ENCODE data around the gene SORCS2. TPM values are rescaled to one million over a fixed set of nuclear protein-coding genes. Genes with fewer than 3 reads are reported as not detected.

SORCS2 gene
- total and polyA plus RNA-seq, 2 experiments from 2014 or later, result 0.92 to 6.9 TPM

DNA sequence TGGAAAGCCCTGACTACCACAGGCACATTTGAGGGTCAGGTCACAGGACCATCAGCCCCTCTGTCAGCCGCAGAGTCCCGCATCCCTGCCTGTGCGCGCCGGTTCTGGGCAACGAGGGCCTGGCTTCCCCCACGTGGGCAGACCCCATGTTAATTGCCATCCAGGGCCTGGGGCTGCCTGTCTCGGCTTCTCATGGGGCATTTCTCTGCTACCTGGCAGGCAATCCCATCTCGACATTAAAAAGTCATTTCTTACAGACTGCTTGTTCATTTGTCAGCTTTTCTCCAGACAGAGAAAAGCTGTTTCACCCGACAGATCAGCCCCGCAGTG lies 45.6 kb upstream of the SORCS2 start:
- TF ChIP-seq, protein P1, sequence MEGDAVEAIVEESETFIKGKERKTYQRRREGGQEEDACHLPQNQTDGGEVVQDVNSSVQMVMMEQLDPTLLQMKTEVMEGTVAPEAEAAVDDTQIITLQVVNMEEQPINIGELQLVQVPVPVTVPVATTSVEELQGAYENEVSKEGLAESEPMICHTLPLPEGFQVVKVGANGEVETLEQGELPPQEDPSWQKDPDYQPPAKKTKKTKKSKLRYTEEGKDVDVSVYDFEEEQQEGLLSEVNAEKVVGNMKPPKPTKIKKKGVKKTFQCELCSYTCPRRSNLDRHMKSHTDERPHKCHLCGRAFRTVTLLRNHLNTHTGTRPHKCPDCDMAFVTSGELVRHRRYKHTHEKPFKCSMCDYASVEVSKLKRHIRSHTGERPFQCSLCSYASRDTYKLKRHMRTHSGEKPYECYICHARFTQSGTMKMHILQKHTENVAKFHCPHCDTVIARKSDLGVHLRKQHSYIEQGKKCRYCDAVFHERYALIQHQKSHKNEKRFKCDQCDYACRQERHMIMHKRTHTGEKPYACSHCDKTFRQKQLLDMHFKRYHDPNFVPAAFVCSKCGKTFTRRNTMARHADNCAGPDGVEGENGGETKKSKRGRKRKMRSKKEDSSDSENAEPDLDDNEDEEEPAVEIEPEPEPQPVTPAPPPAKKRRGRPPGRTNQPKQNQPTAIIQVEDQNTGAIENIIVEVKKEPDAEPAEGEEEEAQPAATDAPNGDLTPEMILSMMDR (IDR thresholded peaks at IDR 0.05; ENCODE audit: low read depth, low read length), result no peak
- H3K27me3 ChIP-seq, result no peaks in the 10 kb centered on the region
- H3K4me1 ChIP-seq (ENCODE audit: low read depth), result no peaks in the 10 kb centered on the region
- no peak overlapping the region for H3K4me3 ChIP-seq
- H3K9me3 ChIP-seq (ENCODE audit: low read depth), result no peaks in the 10 kb centered on the region
- no peaks in the 10 kb centered on the region for H3K36me3 ChIP-seq
- H3K27ac ChIP-seq, result no peak overlapping the region
- no peak for DNase-seq (ENCODE audit: low read depth in 1 of 2, low spot score in 1 of 2)

DNA sequence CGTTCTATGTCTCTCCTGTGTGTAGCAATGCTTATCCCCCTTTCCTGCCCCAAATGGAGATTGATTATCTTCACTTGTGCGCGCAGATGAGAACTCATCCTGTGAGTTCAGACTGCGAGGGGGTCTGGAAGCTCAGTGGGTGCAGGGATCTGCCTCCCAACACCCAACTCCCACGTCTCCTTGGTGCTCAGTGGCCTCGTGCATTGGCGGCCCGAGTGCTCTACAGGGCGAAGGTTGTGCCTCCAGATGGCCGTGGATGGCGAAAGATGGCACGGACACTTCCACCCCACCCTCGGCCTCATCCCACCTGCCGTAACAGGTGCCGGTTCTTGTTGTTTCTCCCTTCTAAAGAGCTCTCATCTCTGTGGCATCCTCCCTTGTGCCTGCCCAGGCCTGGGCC lies 45.1 kb upstream of the SORCS2 start:
- Histone ChIP-seq H3K4me1 (ENCODE audit: low read depth) (no peaks in the 10 kb centered on the region), H3K9me3 (ENCODE audit: low read depth) (no peaks in the 10 kb centered on the region), H3K27me3 (no peaks in the 10 kb centered on the region), H3K4me3 (no peak overlapping the region), H3K36me3 (no peaks in the 10 kb centered on the region), H3K27ac (no peak overlapping the region)
- DNase-seq (ENCODE audit: low read depth in 1 of 2, low spot score in 1 of 2), result no peak
- TF ChIP-seq, protein P1 (IDR thresholded peaks at IDR 0.05; ENCODE audit: low read depth, low read length), result no peak

- TF ChIP-seq, protein P1 (IDR thresholded peaks at IDR 0.05; ENCODE audit: low read depth, low read length), result no peak
- no peaks in the 10 kb centered on the region for H3K9me3 ChIP-seq (ENCODE audit: low read depth)
- no peak overlapping the region for H3K27ac ChIP-seq
- H3K4me1 ChIP-seq (ENCODE audit: low read depth), result no peaks in the 10 kb centered on the region
- H3K4me3 ChIP-seq, result no peak overlapping the region
- DNase-seq (ENCODE audit: low read depth in 1 of 2, low spot score in 1 of 2), result no peak
- no peaks in the 10 kb centered on the region for H3K27me3 ChIP-seq
- no peaks in the 10 kb centered on the region for H3K36me3 ChIP-seq
Observed at GRCh38 chr4:7147661-7148310, 44.6 kb upstream of the SORCS2 start.

DNA sequence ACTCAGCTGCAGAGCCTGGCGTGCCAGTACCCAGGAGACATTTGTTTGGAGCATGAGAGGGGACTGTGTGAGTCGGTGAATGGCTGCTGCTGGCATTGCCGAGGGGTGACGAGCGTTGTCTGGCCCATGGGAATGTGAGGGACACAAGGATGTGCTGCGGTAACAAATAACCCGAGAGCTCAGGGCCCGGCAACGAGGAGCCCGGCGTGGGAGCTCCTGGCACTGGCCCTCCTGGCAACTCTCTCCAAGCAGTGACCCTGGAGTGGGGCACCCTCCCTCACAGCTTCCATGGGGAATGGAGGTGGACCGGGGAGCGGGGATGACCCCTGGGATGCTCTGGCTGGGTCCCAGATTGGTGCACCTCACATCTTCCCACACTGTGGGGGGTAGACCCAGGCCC lies 44.0 kb upstream of the SORCS2 start:
- H3K9me3 ChIP-seq (ENCODE audit: low read depth), result no peaks in the 10 kb centered on the region

DNA sequence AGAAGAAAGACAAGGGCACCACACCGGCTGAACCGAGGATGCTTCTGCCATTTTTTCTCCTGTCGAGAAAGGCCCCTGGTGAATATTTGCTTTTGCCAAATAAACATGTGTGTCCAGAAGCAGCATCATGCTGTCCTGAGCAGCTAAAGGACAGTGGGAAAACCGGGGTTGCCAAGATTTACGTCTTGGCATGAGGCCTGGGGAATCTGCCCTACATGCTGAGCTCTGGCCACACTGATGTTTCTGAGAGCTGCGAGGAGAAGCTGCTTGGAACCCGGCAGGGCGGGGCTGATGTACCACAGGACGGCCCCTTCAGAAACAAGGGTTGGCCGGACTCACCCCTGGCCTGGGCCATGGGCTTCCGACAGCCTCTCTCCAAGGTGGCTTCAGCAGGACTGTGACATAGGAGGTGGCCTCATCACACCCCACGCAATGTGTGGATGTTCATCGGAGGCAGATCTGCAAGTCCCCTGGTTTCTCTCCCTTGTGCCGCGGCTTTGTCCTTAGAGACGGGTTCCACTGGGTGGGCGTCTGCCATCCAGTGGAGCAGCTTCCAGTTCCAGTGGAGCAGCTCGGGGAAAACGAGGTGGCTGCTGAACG lies 42.2 kb upstream of the SORCS2 start:
- no peak for DNase-seq (ENCODE audit: low read depth in 1 of 2, low spot score in 1 of 2)

More for the DNA sequence above, 44.0 kb upstream of the SORCS2 start:
- Histone ChIP-seq H3K36me3 (no peaks in the 10 kb centered on the region), H3K4me3 (no peak overlapping the region), H3K4me1 (ENCODE audit: low read depth) (no peaks in the 10 kb centered on the region), H3K27ac (no peak overlapping the region), H3K27me3 (no peaks in the 10 kb centered on the region)
- DNase-seq (ENCODE audit: low read depth in 1 of 2, low spot score in 1 of 2), result no peak
- TF ChIP-seq, protein P1 (IDR thresholded peaks at IDR 0.05; ENCODE audit: low read depth, low read length), result no peak

More for the DNA sequence above, 42.2 kb upstream of the SORCS2 start:
- H3K27me3 ChIP-seq, result no peaks in the 10 kb centered on the region
- H3K36me3 ChIP-seq, result no peaks in the 10 kb centered on the region
- H3K4me1 ChIP-seq (ENCODE audit: low read depth), result no peaks in the 10 kb centered on the region
- TF ChIP-seq, protein P1 (IDR thresholded peaks at IDR 0.05; ENCODE audit: low read depth, low read length), result no peak
- H3K9me3 ChIP-seq (ENCODE audit: low read depth), result no peaks in the 10 kb centered on the region
- no peak overlapping the region for H3K27ac ChIP-seq
- no peak overlapping the region for H3K4me3 ChIP-seq

All from cardiac muscle cell (in vitro differentiated cells and primary cell).